ES-I3 (cell line): Measurements from ENCODE around the gene GPR107.

Experiments used
- H3K36me3 ChIP-seq: 2 replicates; pipeline ENCODE4 v1.6.1; 2013; ENCODE audit warnings: mild to moderate bottlenecking, low read length, control low read depth, moderate library complexity; ENCODE audit not compliant: insufficient read depth
- H3K4me1 ChIP-seq: 2 replicates; pipeline ENCODE4 v1.6.1; 2013; ENCODE audit warnings: mild to moderate bottlenecking, control low read depth, low read length; ENCODE audit not compliant: insufficient read depth
- H3K9ac ChIP-seq: 2 replicates; pipeline ENCODE4 v1.6.1; 2013; ENCODE audit warnings: low read depth, mild to moderate bottlenecking, low read length, moderate library complexity
- H3K9me3 ChIP-seq: 2 replicates; pipeline ENCODE4 v1.6.1; 2013; ENCODE audit warnings: mild to moderate bottlenecking, low read length, moderate library complexity; ENCODE audit not compliant: control insufficient read depth, insufficient read depth

GPR107 gene

DNA sequence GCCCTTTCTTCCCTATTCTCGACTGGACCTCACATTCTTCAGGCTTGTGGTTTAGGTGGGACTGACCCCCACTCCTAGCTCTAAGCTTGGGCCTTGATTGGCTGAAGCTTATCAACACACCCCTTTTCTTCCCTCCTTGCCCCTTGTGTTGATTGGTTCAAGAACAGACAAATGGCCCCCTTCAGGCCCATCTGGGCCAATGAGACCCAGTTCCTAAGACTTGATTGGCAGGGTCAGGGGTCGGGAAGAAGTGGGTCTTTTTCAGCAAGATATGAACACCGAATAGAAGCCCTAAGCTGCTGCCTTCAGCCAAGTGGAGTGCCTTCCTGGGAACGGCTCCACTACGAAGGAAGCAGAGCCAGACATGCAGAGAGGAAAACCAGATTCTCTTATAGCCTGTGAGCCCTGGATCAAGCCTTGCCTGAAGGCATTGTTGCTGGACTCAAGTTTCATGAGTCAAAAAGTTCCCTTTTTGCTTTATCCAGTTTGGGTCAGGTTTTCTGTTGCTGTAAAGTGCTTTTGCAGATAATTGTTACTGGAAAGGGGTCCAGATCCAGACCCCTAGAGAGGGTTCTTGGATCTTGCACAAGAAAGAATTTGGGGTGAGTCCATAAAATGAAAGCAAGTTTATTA lies 96.1 kb downstream of the GPR107 start:
- H3K9me3 ChIP-seq, result no peaks in the 10 kb centered on the region
- no peak overlapping the region for H3K9ac ChIP-seq
- H3K4me1 ChIP-seq, result peaks cover 4% of the 10 kb centered on the region; the same call in 1 of the 2 replicates
- no peaks in the 10 kb centered on the region for H3K36me3 ChIP-seq

DNA sequence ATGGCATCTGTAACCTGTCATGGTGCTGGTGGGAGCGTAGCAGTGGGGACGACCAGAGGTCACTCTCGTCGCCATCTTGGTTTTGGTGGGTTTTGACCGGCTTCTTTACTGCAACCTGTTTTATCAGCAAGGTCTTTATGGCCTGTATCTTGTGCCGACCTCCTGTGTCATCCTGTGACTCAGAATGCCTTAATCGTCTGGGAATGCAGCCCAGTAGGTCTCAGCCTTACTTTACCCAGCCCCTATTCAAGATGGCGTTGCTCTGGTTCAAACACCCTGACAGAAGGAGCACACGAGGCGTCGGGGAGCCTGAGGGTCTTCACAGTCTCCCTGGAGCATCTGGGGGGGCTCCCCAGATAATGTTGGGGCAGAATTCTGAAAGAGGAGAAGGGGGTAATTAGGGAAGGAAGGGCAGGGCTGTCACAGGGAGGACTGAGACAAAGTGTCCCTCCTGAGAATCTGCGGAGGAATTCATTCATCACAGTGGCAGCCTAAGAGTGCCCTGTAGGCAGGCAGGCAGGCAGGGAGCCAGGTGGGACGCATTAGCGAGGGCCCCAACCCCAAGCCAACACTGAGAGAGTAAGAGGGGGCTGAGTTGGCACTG lies 97.2 kb downstream of the GPR107 start:
- H3K9me3 ChIP-seq, result no peaks in the 10 kb centered on the region
- H3K36me3 ChIP-seq, result no peaks in the 10 kb centered on the region
- no peak overlapping the region for H3K9ac ChIP-seq
- H3K4me1 ChIP-seq, result peaks cover 4% of the 10 kb centered on the region; the same call in 1 of the 2 replicates

DNA sequence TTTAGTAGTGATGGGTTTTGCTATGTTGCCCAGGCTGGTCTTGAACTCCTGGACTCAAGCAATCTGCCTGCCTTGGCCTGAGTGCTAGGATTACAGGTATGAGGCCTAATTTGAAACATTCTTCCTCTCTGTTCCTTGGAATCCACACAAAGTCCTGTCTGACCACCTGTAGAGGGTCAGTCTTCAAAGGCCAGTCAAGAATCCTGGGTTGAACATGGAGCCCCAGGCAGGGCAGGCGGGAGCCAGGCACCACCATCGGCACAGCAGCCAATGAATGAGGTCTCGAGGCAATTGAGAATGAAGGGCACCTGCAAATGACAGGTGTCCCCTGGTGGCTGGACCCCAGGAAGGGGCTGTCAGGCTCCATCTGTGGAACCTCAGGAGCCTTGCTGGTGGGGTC lies 101.1 kb downstream of the GPR107 start:
- Histone ChIP-seq H3K4me1 (peaks cover 4% of the 10 kb centered on the region; the same call in 1 of the 2 replicates), H3K36me3 (no peaks in the 10 kb centered on the region), H3K9me3 (no peaks in the 10 kb centered on the region), H3K9ac (no peak overlapping the region)

DNA sequence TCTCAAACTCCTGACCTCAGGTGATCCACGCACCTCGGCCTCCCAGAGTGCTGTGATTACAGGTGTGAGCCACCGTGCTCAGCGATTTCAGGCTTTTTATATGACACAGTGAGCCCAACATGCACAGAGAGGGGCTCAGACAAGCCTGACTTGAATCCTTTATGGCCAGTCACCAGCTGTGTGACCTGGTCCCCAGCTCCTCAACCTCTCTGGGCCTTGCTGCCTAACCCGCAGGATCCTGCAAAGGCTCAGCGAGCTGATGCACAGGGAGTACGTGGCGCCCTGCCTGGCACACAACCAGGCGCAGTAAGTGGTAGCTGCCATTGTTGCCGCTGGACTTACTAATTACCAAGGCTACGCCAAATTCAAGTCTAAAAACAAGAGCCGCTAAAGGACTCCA lies 101.9 kb downstream of the GPR107 start:
- Histone ChIP-seq H3K36me3 (no peaks in the 10 kb centered on the region), H3K9me3 (no peaks in the 10 kb centered on the region), H3K9ac (no peak overlapping the region), H3K4me1 (peaks cover 4% of the 10 kb centered on the region; the same call in 1 of the 2 replicates)

DNA sequence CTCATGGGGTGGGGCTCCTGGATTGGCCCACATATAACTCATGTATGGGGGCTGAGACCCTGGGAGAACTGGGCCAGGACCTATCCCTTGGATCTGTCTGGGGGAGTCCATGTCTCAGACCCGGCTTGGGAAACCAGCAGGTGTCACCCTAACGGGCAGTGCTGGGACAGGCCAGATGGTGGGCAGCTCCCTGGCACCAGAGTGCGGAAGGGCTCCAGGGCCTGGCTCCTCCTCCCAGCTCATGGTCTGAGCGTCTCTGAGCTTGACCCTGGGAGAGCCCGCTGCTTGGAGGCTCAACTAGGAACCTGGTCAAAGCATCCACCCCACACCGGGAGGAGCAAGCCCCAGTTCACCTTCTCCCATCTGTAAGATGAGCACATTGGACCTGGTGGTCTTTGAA lies 103.0 kb downstream of the GPR107 start:
- Histone ChIP-seq H3K4me1 (peaks cover 4% of the 10 kb centered on the region; the same call in 1 of the 2 replicates), H3K36me3 (no peaks in the 10 kb centered on the region), H3K9ac (no peak overlapping the region), H3K9me3 (no peaks in the 10 kb centered on the region)

DNA sequence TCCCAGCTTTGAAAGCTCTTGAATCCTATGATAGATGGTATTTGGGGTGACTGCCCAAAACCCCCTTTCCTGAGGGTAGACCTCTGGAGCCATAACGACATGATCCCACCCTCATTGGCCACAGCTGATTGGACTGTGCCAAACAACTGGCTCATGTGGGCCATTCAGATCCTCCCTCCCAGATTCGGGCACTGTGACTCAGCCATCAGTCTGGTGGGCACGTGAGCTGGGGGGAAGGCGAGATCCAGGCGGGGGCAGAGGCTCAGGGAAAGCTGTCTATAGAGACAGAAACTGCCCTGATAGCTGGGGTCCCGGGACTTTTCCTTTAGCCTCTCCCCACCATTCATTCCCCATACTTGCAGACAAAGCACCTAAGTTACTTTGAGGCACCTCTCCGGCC lies 103.4 kb downstream of the GPR107 start:
- no peaks in the 10 kb centered on the region for H3K9me3 ChIP-seq
- no peaks in the 10 kb centered on the region for H3K36me3 ChIP-seq
- peaks cover 4% of the 10 kb centered on the region; the same call in 1 of the 2 replicates for H3K4me1 ChIP-seq
- H3K9ac ChIP-seq, result no peak overlapping the region

DNA sequence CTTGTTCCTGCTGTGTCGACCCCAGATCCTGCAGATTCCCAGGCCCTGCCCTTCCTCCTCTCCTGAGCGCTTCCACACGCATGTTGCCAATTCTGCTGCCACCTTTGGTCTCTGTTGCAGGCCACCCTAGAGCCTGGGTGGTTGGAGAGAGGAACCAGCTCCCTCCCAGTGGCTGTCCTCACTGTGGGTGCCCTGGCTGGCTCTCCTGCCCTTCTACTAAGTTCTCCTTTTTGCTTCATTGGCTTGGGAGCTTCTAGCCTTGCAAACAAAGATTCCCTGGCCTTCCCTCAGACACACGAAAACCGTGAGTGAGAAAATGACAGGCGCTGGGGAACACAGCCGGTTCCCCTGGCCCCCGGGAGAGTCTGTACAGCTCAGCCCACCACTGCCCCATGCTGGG lies 104.3 kb downstream of the GPR107 start:
- Histone ChIP-seq H3K9me3 (no peaks in the 10 kb centered on the region), H3K36me3 (no peaks in the 10 kb centered on the region), H3K4me1 (peaks cover 4% of the 10 kb centered on the region; the same call in 1 of the 2 replicates), H3K9ac (no peak overlapping the region)

DNA sequence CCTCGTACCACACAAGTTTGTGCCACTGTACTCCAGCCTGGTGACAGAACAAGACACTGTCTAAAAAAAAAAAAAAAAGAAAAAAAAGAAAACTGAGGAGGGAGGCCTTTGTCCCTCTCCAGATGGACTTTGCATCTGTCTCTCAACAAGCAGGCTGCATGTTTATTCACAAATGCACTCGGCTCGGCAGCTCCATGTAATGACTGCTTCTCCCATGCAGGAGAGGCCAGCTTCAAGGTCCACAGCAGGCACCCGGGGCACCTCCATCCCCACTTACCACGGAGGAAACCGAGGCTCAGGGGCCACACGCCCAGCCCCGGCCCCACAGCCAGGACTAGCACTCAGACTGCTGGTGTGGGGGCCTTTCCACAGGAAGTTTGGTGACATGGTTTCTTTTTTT lies 105.4 kb downstream of the GPR107 start:
- H3K4me1 ChIP-seq, result no peaks in the 10 kb centered on the region; the same call in 1 of the 2 replicates
- no peaks in the 10 kb centered on the region for H3K9me3 ChIP-seq

DNA sequence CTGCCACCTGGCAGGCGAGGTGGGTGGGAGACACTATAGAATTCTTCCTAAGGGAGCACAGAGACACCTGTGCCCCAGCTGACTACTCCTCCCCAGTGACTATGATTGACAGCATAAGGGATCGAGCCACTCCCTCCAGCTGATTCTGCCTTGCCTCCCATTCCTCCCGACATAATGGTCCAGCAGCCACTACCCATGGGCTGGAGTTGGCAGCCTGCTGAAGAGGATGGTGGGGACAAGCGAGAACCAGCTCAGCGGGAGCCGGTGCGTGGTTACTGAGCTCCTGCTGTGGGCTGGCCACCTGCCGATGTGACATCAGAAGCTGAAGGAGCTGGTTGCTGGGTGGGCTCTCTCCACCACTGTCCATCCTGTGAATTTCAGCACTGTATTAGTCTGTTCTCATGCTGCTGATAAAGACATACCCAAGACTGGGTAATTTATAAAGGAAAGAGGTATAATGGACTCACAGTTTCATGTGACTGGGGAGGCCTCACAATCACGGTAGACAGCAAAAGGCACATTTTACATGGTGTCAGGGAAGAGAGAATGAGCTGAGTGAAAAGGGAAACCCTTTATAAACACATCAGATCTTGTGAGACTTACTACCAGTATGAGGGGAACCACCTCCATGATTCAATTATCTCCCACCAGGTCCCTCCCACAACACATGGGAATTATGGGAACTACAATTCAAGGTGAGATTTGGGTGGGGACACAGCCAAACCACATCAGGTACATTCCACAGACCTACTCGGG lies 106.4 kb downstream of the GPR107 start:
- H3K9ac ChIP-seq, result no peak overlapping the region
- H3K4me1 ChIP-seq, result no peaks in the 10 kb centered on the region
- H3K36me3 ChIP-seq, result no peaks in the 10 kb centered on the region
- H3K9me3 ChIP-seq, result no peaks in the 10 kb centered on the region

More for the DNA sequence above, 105.4 kb downstream of the GPR107 start:
- H3K9ac ChIP-seq, result no peak overlapping the region
- H3K36me3 ChIP-seq, result no peaks in the 10 kb centered on the region

DNA sequence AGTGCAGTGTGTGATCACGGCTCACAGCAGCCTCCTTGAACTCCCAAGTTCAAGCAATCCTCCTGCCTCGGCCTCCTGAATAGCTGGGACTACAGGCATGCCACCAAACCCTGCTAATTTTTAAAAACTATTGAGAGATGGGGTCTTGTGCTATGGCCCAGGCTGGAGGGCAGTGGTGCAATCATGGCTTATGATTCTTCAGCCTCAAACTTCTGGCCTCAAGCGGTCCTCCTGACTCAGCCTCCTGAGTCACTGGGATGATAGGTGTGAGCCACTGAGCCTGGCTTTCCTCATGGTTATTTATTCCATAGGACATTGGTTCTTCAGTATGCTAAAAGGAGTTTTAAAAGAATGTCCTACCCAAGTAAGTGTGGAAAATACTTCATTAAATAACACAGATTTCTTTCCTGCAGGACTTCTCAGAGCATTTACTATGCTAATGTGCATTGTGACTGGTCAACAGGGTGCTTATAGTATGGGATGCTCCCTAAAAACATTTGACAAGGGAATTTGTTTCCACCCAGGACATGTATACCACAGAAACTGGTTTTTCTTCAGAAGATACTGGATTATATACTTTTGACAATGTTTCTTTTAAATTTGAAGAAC lies 107.3 kb downstream of the GPR107 start:
- Histone ChIP-seq H3K4me1 (no peaks in the 10 kb centered on the region), H3K36me3 (no peaks in the 10 kb centered on the region), H3K9ac (no peak overlapping the region), H3K9me3 (no peaks in the 10 kb centered on the region)

DNA sequence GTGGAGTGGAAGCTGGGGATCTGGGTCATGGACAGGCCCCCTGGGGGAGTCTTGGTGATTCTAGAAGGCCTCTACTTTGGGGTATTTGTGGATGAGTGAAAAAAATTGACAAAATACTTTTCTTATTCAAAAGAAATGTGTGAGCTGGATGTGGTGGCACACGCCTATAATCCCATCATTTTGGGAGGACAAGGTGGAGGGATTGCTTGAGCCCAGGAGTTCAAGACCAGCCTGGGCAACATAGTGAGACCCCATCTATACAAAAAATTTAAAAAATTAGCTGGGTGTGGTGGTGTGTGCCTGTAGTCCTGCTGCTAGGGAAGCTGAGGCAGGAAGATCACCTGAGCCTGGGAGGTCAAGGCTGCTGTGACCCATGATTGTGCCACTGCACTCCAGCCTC lies 111.9 kb downstream of the GPR107 start:
- no peaks in the 10 kb centered on the region for H3K9me3 ChIP-seq
- peaks cover 6% of the 10 kb centered on the region; the same call in 1 of the 2 replicates for H3K4me1 ChIP-seq
- H3K36me3 ChIP-seq, result no peaks in the 10 kb centered on the region
- no peak overlapping the region for H3K9ac ChIP-seq

DNA sequence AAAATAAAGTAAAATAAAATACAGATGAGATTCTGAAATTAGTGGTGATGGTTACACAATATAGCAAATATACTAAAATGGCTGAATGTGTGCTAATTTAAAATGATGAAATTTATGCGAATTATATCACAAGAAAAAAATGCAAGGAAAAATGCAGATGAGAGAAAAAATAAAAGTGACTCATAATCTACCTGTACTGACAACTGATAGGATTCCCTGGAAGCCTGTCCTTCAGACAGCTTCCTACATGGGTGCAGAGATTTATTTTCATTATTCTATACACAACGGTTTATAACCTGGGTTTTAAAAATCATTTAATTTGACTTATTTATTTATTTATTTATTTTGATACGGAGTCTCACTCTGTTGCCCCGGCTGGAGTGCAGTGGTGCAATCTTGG lies 112.7 kb downstream of the GPR107 start:
- H3K9me3 ChIP-seq, result no peaks in the 10 kb centered on the region
- H3K4me1 ChIP-seq, result peaks cover 6% of the 10 kb centered on the region; the same call in 1 of the 2 replicates
- no peaks in the 10 kb centered on the region for H3K36me3 ChIP-seq
- no peak overlapping the region for H3K9ac ChIP-seq

DNA sequence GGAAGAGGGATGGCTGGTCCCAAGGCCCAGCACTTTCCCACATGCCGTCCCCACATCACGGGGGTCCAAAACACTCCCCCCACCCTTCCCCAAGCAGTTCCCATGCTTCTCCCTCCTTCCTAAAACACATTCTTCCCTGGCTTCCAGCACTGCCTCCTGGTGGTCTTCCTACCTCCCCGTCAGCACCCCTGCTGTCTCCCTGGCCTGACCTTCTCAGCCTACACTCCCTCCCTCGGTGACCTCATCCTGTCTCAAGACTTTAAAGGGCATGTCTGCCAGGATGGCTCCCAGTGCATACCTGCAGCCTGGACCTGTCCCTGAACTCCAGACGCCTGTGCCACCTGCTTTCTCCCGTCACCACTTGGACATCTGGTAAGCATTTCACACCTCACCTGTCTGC lies 114.2 kb downstream of the GPR107 start:
- Histone ChIP-seq H3K9ac (no peak overlapping the region), H3K4me1 (peaks cover 6% of the 10 kb centered on the region; the same call in 1 of the 2 replicates), H3K36me3 (no peaks in the 10 kb centered on the region), H3K9me3 (no peaks in the 10 kb centered on the region)
